Keratinocyte (primary cell): ENCODE results near the gene TOP3B. TPM values are rescaled to one million over a fixed set of nuclear protein-coding genes. Genes with fewer than 3 reads are reported as not detected.

Experiments used
- DNase-seq: peaks from one replicate; pipeline ENCODE4 v3.0.0-alpha.2; 2011; ENCODE audit warnings: low read depth, missing footprints, low spot score
- FAIRE-seq: peaks from 2 replicates; lab custom pipeline; 2011; peaks lifted over from hg19 to GRCh38; lab: Jason Lieb, UNC
- H2AFZ ChIP-seq: 2 replicates; pipeline ENCODE4 v1.6.0; 2012; ENCODE audit warnings: low read length, control low read depth, inconsistent platforms; ENCODE audit not compliant: control insufficient read depth
- H3K27ac ChIP-seq: 2 replicates; pipeline ENCODE4 v1.5.1; 2011; ENCODE audit warnings: low read length; ENCODE audit not compliant: control insufficient read depth, insufficient read depth
- H3K27me3 ChIP-seq: 3 replicates; pipeline ENCODE4 v1.6.0; 2011; ENCODE audit warnings: low read length; ENCODE audit not compliant: control insufficient read depth, insufficient read depth; ENCODE audit errors: extremely low read depth
- H3K36me3 ChIP-seq, 2 experiments: 2 replicates in 1 of 2; 3 replicates in 1 of 2; pipeline ENCODE4 v1.5.1; 2011; ENCODE audit warnings: low read length in 2 of 2, mild to moderate bottlenecking in 1 of 2; ENCODE audit not compliant: control insufficient read depth in 2 of 2, insufficient read depth in 2 of 2; ENCODE audit errors: extremely low read depth in 1 of 2
- H3K4me1 ChIP-seq: 3 replicates; pipeline ENCODE4 v1.5.1; 2011; ENCODE audit warnings: low read length; ENCODE audit not compliant: control insufficient read depth, insufficient read depth; ENCODE audit errors: extremely low read depth
- H3K4me2 ChIP-seq: 3 replicates; pipeline ENCODE4 v1.6.0; 2011; ENCODE audit warnings: low read depth, low read length; ENCODE audit not compliant: control insufficient read depth, insufficient read depth; ENCODE audit errors: extremely low read depth
- H3K4me3 ChIP-seq, 3 experiments: fragments of 200-600 bp in 1 of 3; sonication (generic) in 1 of 3; 2 replicates in 2 of 3; 3 replicates in 1 of 3; pipeline ENCODE4 v1.5.1; 2011 to 2016; ENCODE audit warnings: low read length in 3 of 3, mild to moderate bottlenecking in 3 of 3, control low read depth in 2 of 3, inconsistent platforms in 1 of 3, low read depth in 1 of 3, mixed read lengths in 1 of 3, mixed run types in 1 of 3, moderate library complexity in 1 of 3; ENCODE audit not compliant: control insufficient read depth in 2 of 3, insufficient read depth in 2 of 3; ENCODE audit errors: extremely low read depth in 1 of 3
- H3K79me2 ChIP-seq: 2 replicates; pipeline ENCODE4 v1.6.0; 2012; ENCODE audit warnings: low read length; ENCODE audit not compliant: control insufficient read depth, insufficient read depth
- H3K9ac ChIP-seq: 3 replicates; pipeline ENCODE4 v1.6.0; 2011; ENCODE audit warnings: low read length; ENCODE audit not compliant: control insufficient read depth, insufficient read depth; ENCODE audit errors: extremely low read depth
- H3K9me1 ChIP-seq: 3 replicates; pipeline ENCODE4 v1.6.0; 2011; ENCODE audit warnings: low read length; ENCODE audit not compliant: control insufficient read depth, insufficient read depth; ENCODE audit errors: extremely low read depth
- H3K9me3 ChIP-seq: 2 replicates; pipeline ENCODE4 v1.5.1; 2012; ENCODE audit warnings: low read depth, low read length; ENCODE audit not compliant: control insufficient read depth
- H4K20me1 ChIP-seq: 3 replicates; pipeline ENCODE4 v1.6.0; 2011; ENCODE audit warnings: low read length; ENCODE audit not compliant: control insufficient read depth, insufficient read depth; ENCODE audit errors: extremely low read depth
- EZH2 ChIP-seq: IDR thresholded peaks from one replicate; pipeline ENCODE4 v1.6.1; 2012; ENCODE audit warnings: inconsistent platforms, mild to moderate bottlenecking, low read length, moderate library complexity
- dilution Hi-C: fragments of 300-500 bp; cut with MboI; formaldehyde crosslinking; loops from one replicate; pipeline ENCODE4 v1.7.0; 2020; ENCODE audit warnings: low sequenced_read_pairs; ENCODE audit not compliant: extremely low pct_ligation_motif_present
- polyA plus RNA-seq, 5 experiments: library from polyadenylated mRNA; depleted of rRNA in 3 of 5; stranded (reverse) in 3 of 5; stranded (forward) in 1 of 5; unstranded in 1 of 5; fragments of >200 nt; gene quantifications; 1 replicate in 1 of 5; 2 replicates in 3 of 5; 3 replicates in 1 of 5; pipeline versions ENCODE4 v1.2.1 to v1.2.3, GENCODE V29; 2011 to 2012; ENCODE audit warnings: missing spikeins in 2 of 5, low read depth in 1 of 5, low replicate concordance in 1 of 5
- TF ChIP-seq, protein P1 (sequence below), 3 experiments: IDR thresholded peaks in 1 of 3; conservative IDR thresholded peaks in 1 of 3; optimal IDR thresholded peaks in 1 of 3; 2 replicates in 2 of 3; 3 replicates in 1 of 3; pipeline versions ENCODE3 to v1.5.1; 2011; ENCODE audit warnings: low read length in 3 of 3, mild to moderate bottlenecking in 3 of 3, moderate library complexity in 2 of 3, control low read depth in 1 of 3, inconsistent platforms in 1 of 3; ENCODE audit not compliant: insufficient read depth in 2 of 3; ENCODE audit errors: extremely low read depth in 1 of 3

TOP3B gene
- polyA plus RNA-seq, 1 donor (not counting 4 experiments of a cell fraction or from before 2014, with no cell fraction given) = 13.8 TPM

DNA sequence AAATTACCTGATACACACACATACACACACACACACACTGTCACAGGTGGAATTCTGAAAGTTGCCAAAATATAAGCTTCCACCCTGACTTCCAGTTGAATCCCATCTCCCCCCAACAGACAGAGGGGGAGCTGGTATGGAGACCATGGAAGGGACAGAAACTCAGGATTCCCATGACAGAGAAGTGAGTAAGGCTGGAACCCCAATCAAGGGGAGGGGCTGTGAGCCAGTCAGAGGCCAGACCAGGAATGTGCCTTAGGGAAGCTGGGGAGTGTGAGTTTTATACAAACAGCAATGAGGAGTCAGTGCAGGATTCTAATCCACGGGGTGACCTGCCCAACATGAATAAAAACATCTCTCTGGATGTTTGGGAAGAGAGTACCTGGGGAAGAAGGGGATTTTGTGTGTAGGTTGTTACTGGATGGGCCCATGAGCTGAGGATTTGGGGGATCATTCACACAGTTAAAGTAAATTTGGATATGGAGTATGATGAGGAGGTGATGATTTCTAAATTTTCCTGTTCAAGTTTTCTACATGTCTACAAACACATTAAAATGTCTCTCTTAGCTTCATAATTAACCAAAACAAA is 38.7 kb upstream of the TOP3B start:
- Histone ChIP-seq H4K20me1 (no peaks in the 10 kb centered on the region), H3K4me3 (no peak overlapping the region), H3K9me1 (no peaks in the 10 kb centered on the region), H3K36me3 (no peaks in the 10 kb centered on the region), H2AFZ (no peak overlapping the region), H3K27me3 (no peaks in the 10 kb centered on the region), H3K4me2 (peak overlapping the region; percentile 50), H3K27ac (peak overlapping the region; percentile 76), H3K79me2 (no peaks in the 10 kb centered on the region), H3K9me3 (no peaks in the 10 kb centered on the region), H3K9ac (peak overlapping the region; percentile 8), H3K4me1 (peaks cover 42% of the 10 kb centered on the region)
- peak; percentile 82 for FAIRE-seq
- no peak for TF ChIP-seq EZH2
- TF ChIP-seq, protein P1, sequence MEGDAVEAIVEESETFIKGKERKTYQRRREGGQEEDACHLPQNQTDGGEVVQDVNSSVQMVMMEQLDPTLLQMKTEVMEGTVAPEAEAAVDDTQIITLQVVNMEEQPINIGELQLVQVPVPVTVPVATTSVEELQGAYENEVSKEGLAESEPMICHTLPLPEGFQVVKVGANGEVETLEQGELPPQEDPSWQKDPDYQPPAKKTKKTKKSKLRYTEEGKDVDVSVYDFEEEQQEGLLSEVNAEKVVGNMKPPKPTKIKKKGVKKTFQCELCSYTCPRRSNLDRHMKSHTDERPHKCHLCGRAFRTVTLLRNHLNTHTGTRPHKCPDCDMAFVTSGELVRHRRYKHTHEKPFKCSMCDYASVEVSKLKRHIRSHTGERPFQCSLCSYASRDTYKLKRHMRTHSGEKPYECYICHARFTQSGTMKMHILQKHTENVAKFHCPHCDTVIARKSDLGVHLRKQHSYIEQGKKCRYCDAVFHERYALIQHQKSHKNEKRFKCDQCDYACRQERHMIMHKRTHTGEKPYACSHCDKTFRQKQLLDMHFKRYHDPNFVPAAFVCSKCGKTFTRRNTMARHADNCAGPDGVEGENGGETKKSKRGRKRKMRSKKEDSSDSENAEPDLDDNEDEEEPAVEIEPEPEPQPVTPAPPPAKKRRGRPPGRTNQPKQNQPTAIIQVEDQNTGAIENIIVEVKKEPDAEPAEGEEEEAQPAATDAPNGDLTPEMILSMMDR (optimal IDR thresholded peaks at IDR 0.05 in 1 of 3, IDR thresholded peaks at IDR 0.05 in 1 of 3, conservative IDR thresholded peaks at IDR 0.05 in 1 of 3; ENCODE audit: extremely low read depth in 1 of 3, insufficient read depth in 2 of 3, low read length in 3 of 3) = peak in 1 of 3 experiments; percentile 37
- dilution Hi-C loops = no loop called here
- DNase-seq = peak; percentile 45

DNA sequence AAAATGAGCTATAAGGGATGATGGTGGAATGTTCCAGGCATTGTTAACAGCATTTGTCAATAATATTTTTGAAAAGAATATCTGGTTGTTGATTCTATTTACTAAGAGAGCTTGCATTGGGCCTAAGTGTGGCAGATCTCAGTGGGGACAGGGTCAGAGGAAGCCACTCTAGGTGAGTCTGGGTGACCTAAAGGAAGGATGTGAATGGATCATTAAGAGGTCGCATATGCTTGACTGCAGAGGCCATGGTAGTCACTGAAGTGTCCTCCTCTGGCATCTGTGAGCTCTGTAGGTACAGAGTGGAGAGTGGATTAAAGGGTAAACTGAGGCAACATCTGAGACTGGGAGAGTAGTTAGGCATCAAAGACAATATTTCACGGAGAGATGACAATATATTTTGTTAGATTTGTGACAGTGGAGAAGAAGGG is 37.9 kb upstream of the TOP3B start:
- no peaks in the 10 kb centered on the region for H3K9me3 ChIP-seq
- dilution Hi-C loops = no loop called here
- H3K4me1 ChIP-seq = peaks cover 42% of the 10 kb centered on the region
- H3K36me3 ChIP-seq = no peaks in the 10 kb centered on the region
- H3K4me2 ChIP-seq = peak overlapping the region; percentile 29
- no peaks in the 10 kb centered on the region for H3K79me2 ChIP-seq
- no peak for DNase-seq
- H3K27me3 ChIP-seq = no peaks in the 10 kb centered on the region
- H2AFZ ChIP-seq = no peak overlapping the region
- TF ChIP-seq, protein P1 (optimal IDR thresholded peaks at IDR 0.05 in 1 of 3, IDR thresholded peaks at IDR 0.05 in 1 of 3, conservative IDR thresholded peaks at IDR 0.05 in 1 of 3; ENCODE audit: extremely low read depth in 1 of 3, insufficient read depth in 2 of 3, low read length in 3 of 3) = no peak
- no peak for TF ChIP-seq EZH2
- H3K9ac ChIP-seq = no peak overlapping the region
- no peaks in the 10 kb centered on the region for H4K20me1 ChIP-seq
- H3K9me1 ChIP-seq = no peaks in the 10 kb centered on the region
- H3K27ac ChIP-seq = peak overlapping the region; percentile 76
- peak; percentile 26 for FAIRE-seq
- no peak overlapping the region for H3K4me3 ChIP-seq
